Measurements from ENCODE around the gene ZNF248. TPM values are rescaled to one million over a fixed set of nuclear protein-coding genes. Genes with fewer than 3 reads are reported as not detected.

The ZNF248 gene
- total and polyA plus RNA-seq, 8 donors = 12.0 to 45.2 (median 40.0) TPM

Other genes with a start within 250 kb of the ZNF248 start
- 10 to 100 TPM in 1 of 2 donors, 1 to 10 TPM in 1; 8.7 to 11.5 TPM for gene ZNF25, start 119.0 kb upstream of the ZNF248 start, total RNA-seq
- gene ZNF25, start 119.0 kb upstream of the ZNF248 start, polyA plus RNA-seq (ENCODE audit: insufficient read length in 6 of 6) = 10 to 100 TPM; 14.5 to 19.4 (median 16.4) TPM
- 10 to 100 TPM; 25.8 to 29.9 TPM for gene ZNF33A, start 153.1 kb upstream of the ZNF248 start, total RNA-seq
- 10 to 100 TPM; 36.3 to 43.1 (median 40.1) TPM for gene ZNF33A, start 153.1 kb upstream of the ZNF248 start, polyA plus RNA-seq (ENCODE audit: insufficient read length in 6 of 6)
- 10 to 100 TPM; 14.8 to 16.4 TPM for gene ZNF37A, start 236.7 kb upstream of the ZNF248 start, total RNA-seq
- 10 to 100 TPM; 16.7 to 24.0 (median 19.4) TPM for gene ZNF37A, start 236.7 kb upstream of the ZNF248 start, polyA plus RNA-seq (ENCODE audit: insufficient read length in 6 of 6)

Data from left lung (tissue), 8 donors.